Measurements from ENCODE around the gene LDB2.

LDB2 gene

DNA sequence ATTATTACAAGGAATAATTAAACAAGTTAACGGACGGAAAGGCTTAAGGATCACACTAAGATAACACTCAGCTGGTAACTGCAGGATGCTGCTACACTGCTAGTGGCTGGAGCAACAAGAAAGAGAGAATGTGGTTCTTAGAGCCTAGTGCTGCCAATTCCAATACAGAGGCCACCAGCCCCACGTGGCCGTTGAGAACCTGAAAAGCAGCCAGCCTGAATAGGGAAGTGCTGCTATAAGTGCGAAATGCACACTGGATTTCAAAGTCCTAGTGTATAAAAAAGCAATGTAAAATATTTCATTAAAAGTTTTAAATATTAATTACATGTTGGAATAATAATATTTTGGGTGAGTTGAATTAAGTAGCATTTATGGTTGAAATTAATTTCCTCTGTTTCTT is 414.9 kb downstream of the LDB2 start:
- Histone ChIP-seq H3K27ac (no peak overlapping the region), H3K4me3 (no peak overlapping the region)

DNA sequence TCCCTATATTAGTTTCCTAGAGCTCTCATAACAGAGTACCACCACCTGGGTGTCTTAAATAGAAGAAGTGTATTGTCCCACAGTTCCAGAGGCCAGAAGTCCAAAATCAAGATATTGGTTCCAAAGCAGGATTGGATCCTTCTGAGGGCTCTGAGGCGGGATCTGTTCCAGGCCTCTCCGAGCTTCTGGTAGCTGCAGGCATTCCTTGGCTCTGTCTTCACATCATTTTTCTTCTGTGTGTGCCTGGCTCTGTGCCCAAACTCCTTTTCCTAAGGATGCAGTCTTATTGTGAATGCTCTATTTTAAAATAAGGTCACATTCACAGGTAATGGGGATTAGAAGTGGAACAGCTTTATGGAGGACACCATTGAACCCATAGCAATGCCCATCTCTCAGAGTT is 418.4 kb downstream of the LDB2 start:
- no peak overlapping the region for H3K27ac ChIP-seq
- H3K4me3 ChIP-seq = no peak overlapping the region

DNA sequence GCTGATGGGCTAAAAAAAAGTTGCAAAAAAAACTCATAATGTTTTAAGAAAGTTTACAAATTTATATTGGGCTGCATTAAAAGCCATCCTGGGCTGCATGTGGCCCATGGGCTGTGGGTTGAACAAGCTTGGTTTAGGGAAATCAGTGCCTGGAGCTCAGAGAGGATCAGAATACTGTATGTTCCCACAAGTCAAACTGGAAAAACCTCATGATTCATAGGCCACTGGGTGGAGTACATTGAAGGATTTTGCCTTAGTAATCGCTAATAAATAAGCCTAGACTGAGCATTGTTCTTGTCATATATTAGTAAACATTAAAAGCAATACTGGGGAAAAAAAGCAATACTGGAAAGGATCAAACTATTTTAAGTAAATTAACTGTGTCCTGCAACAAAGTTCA is 425.9 kb downstream of the LDB2 start:
- Histone ChIP-seq H3K4me3 (no peak overlapping the region), H3K27ac (no peak overlapping the region)

DNA sequence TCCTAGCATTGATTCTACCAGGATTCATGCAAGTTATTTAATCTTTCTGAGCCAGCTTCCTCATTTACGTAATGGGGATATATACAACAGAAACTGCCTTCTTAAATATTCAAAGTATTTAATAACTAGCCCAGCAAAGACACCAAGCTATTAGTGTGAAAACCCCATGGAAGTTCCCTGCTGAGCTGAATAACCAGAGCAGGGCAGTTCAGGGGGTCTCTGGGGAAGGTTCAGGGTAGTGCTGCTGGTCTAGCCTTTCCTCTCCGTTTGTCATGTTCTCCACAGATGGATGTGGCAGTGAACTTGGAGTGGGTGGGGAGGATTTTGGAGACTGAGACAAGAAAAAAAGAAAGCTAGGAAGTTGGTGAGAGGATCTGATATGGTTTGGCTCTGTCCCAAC is 431.4 kb downstream of the LDB2 start:
- Histone ChIP-seq H3K4me3 (no peak overlapping the region), H3K27ac (no peak overlapping the region)

DNA sequence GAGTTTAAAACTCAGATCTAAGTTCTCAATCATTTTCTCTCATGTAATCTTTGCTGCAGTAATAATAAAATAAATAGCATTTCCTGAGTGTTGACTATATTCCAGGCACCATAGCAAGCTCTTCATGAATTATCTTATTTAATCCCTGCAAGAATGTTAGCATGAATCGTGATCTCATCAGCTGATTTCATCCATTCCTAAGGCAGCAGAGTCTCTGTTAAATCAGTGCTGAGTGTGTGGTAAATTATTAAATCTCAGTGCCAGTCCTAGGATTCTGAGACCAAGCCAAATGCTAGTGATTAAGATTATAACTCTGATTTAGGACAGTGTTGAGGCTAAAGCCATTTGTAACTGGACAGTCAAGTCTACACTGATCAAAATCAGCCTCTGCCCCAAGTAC is 431.9 kb downstream of the LDB2 start:
- Histone ChIP-seq H3K27ac (no peak overlapping the region), H3K4me3 (no peak overlapping the region)

DNA sequence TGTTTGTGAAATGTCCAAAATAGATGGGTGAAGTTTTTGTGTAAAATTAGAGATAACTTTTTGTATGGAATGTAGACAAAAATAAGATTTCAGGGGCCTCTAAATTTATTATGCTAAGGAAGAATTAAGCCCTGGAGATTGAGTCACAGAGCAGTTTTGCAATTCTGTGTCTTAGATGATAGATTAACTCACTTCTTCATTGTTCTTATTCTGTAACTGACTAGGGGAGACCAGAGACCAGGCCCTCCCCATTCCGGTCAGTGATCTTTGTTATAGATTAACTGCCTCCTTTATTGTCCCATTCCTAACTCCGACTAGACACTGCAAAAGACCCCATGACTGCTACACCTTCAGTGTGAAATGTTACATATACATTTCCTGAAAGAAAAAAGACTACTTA is 433.8 kb downstream of the LDB2 start:
- Histone ChIP-seq H3K4me3 (no peak overlapping the region), H3K27ac (no peak overlapping the region)

DNA sequence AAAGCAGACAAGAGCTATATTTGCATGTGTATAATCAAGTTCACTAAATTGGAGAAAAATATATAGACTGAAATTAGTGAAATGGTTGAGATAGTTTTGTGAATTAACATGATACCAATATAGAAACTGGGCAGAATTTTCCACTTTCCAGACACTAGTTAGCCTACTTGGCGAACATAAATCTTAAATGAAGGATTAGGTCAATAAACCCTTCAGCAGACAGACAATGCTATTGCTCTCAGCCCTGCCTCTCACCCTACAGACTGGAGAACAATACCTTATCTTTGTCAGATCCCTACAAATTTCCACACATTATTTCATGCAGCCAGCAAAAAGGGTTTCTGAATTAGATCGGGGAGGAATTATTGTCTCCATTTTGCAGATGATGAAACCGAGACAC is 435.8 kb downstream of the LDB2 start:
- Histone ChIP-seq H3K4me3 (no peak overlapping the region), H3K27ac (no peak overlapping the region)

DNA sequence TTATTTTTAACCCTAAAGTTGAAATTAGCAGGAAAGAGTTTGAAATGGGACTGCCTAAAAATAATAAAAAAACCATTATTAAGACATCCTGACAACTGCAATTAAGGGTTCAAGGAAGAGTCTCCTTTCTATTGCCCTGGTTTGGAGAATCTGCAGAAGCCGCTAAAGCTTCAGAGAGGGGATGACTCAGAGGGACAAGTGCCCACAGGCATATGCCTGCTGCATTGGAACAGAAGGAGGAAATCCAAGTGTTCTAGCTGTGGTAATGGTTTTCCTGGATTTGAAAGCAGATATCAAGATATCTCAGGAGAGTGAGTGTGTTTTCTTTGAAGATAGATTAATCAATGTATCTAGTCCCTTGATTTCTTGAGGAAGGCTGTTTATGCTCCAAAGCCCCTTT is 437.1 kb downstream of the LDB2 start:
- Histone ChIP-seq H3K4me3 (no peak overlapping the region), H3K27ac (no peak overlapping the region)

DNA sequence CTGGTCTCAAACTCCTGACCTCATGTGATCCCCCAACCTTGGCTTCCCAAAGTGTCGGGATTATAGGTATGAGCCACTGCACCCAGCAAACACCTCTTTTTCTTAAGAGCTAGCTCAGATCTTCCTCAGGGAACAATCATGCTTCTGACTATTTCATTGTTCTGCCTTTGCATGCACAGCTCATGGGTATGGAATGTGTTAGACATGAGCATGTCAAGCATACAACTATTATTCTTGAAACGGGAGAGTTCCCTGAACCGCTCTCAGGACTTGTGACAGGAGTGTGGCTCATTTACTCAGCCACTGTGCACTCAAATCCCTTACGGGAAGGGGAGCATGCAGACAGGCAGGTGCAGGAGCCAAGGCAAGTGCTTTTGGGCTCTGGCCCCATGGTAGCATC is 440.5 kb downstream of the LDB2 start:
- no peak overlapping the region for H3K4me3 ChIP-seq

More for the DNA sequence above, 440.5 kb downstream of the LDB2 start:
- no peak overlapping the region for H3K27ac ChIP-seq
